ENCODE measurements around the gene TMEM40. TPM values are rescaled to one million over a fixed set of nuclear protein-coding genes. Genes with fewer than 3 reads are reported as not detected.

TMEM40 gene
- total and polyA plus RNA-seq, 2 donors (not counting 1 experiment from before 2014, with no cell fraction given): 0.33 TPM; not detected in 1

DNA sequence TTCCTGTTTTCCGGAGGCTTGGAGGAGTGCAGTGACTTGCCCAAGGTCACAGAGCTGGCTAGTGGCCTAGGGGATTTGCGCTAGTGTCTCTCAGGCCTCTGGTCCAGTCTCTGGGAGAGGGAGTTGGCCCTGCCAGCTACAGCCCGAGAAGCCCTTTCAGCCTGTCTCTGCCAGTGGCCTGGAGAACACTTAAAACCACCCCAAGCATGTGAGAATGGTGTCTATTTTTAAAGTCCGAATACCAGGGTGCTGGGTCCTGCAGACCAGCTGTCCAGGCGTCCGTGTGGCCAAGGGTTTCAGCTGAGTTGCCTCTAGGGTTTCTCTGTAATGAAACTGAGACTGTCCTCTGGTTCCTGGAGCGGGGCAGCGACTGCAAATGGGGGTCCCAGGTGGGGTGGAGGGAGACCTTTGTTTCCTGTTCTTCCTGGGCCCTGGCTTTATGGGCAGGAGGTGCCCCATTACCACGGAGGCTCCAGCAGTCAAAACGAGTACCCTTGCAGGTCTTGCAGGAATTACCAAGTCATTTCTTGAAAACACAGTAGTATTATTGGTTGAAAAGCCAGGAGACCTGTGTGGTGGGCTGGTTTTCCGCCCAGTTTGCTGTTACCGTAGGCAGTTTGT is 39.6 kb upstream of the TMEM40 start:
- H3K36me3 ChIP-seq (replicated peaks in 1 of 2; ENCODE audit: control extremely low read depth in 1 of 2, control insufficient read depth in 1 of 2, extremely low read depth in 1 of 2, insufficient read depth in 2 of 2, low read length in 1 of 2): no peaks in the 10 kb centered on the region
- peaks cover 0 to 14% (median 6%) of the 10 kb centered on the region in 4 experiments for H3K27me3 ChIP-seq (replicated peaks in 1 of 4; ENCODE audit: control extremely low read depth in 1 of 4, control insufficient read depth in 3 of 4, insufficient read depth in 4 of 4, low read length in 3 of 4)
- H4K20me1 ChIP-seq (ENCODE audit: control insufficient read depth, insufficient read depth, low read length, poor library complexity, severe bottlenecking): no peaks in the 10 kb centered on the region
- peaks cover 15 to 26% of the 10 kb centered on the region in 2 donors for H3K4me1 ChIP-seq (ENCODE audit: control insufficient read depth in 2 of 2, insufficient read depth in 2 of 2, low read length in 2 of 2)
- WGBS (ENCODE audit: insufficient coverage): 79% methylated on average over 9 of the region's 12 CpGs
- ATAC-seq (ENCODE audit: low read depth) (no peak), DNase-seq (no peak)
- no peak for TF ChIP-seq EZH2 (IDR thresholded peaks at IDR 0.05; ENCODE audit: borderline replicate concordance, insufficient read depth, low read depth, low read length, poor library complexity, severe bottlenecking)
- TF ChIP-seq, protein P1, sequence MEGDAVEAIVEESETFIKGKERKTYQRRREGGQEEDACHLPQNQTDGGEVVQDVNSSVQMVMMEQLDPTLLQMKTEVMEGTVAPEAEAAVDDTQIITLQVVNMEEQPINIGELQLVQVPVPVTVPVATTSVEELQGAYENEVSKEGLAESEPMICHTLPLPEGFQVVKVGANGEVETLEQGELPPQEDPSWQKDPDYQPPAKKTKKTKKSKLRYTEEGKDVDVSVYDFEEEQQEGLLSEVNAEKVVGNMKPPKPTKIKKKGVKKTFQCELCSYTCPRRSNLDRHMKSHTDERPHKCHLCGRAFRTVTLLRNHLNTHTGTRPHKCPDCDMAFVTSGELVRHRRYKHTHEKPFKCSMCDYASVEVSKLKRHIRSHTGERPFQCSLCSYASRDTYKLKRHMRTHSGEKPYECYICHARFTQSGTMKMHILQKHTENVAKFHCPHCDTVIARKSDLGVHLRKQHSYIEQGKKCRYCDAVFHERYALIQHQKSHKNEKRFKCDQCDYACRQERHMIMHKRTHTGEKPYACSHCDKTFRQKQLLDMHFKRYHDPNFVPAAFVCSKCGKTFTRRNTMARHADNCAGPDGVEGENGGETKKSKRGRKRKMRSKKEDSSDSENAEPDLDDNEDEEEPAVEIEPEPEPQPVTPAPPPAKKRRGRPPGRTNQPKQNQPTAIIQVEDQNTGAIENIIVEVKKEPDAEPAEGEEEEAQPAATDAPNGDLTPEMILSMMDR (IDR thresholded peaks at IDR 0.05): no peak
- POLR2A ChIA-PET: no interaction called here
- H3K27ac ChIP-seq (ENCODE audit: low read length in 2 of 2): no peak overlapping the region
- intact Hi-C loops (cut with micrococcal nuclease): loop anchor here (5.0 kb wide), 1 partner anchor 136 kb away; the partner anchor contains the start of gene RAF1
- H3K27me3 Mint-ChIP-seq: peaks cover 8% of the 10 kb centered on the region
- no peak overlapping the region for H3K4me3 Mint-ChIP-seq
- H3K4me3 ChIP-seq (ENCODE audit: control extremely low read depth in 1 of 5, extremely low read depth in 1 of 5, insufficient read depth in 1 of 5, low read depth in 2 of 5, low read length in 4 of 5): no peak overlapping the region
- H3K9ac ChIP-seq (ENCODE audit: low read length): no peak overlapping the region
- H3K79me2 ChIP-seq (ENCODE audit: control insufficient read depth, insufficient read depth, low read length): no peaks in the 10 kb centered on the region
- no peak overlapping the region for H3K4me2 ChIP-seq (replicated peaks; ENCODE audit: low read depth, low read length, poor library complexity, severe bottlenecking)
- H3K4me1 Mint-ChIP-seq: peaks cover 22% of the 10 kb centered on the region
- H3K27ac Mint-ChIP-seq: peak overlapping the region; percentile 5
- no peak overlapping the region for H2AFZ ChIP-seq (ENCODE audit: insufficient read depth, low read depth, low read length, poor library complexity, severe bottlenecking)
- no peaks in the 10 kb centered on the region for H3K9me3 Mint-ChIP-seq (ENCODE audit: insufficient read depth)
- CTCF ChIA-PET: interaction anchor here (0.9 to 3.3 kb wide), 6 partner anchors 11 to 91 kb away, joined by 3 to 24 read pairs (median 4); partner anchors contain the start of gene RPL32
- H3K9me3 ChIP-seq (ENCODE audit: control extremely low read depth in 1 of 3, control insufficient read depth in 2 of 3, insufficient read depth in 1 of 3, low read length in 2 of 3): peaks cover 0 to 3% (median 0%) of the 10 kb centered on the region in 3 donors

DNA sequence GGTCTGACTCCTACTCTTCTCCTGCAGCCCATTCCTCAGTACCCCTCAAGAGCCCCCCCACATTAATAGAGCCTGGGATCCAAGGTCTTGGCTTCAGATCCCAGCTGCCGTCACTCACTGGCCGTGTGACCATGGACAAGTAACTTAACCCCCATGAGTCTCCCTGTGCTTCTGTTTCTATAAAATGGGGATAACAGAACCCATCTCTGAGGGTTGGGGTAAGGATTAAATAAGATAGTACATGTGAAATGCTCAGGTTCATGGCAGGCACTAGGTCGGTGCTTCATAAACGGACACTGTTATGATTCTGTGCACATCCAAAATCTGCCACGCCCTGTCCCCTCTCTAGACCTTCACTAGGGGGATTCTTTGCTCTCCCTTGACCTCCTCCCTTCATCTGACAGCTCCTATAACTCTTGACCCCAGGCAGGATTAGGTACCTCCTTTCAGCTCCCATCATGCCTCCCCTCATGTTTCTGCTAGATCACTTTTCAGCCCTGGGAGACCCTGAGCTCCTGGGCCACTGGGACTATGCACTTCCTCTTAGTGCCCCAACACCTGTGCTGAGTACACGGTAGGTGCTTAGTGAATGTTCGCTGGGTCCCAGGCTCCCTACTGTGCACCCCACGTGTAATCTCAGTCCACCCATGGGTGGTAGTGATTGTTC is 39.0 kb upstream of the TMEM40 start:
- DNase-seq: peak; percentile 35
- Histone ChIP-seq H4K20me1 (ENCODE audit: control insufficient read depth, insufficient read depth, low read length, poor library complexity, severe bottlenecking) (no peaks in the 10 kb centered on the region), H3K4me3 (ENCODE audit: control extremely low read depth in 1 of 5, extremely low read depth in 1 of 5, insufficient read depth in 1 of 5, low read depth in 2 of 5, low read length in 4 of 5) (no peak overlapping the region), H2AFZ (ENCODE audit: insufficient read depth, low read depth, low read length, poor library complexity, severe bottlenecking) (no peak overlapping the region), H3K4me2 (replicated peaks; ENCODE audit: low read depth, low read length, poor library complexity, severe bottlenecking) (no peak overlapping the region), H3K79me2 (ENCODE audit: control insufficient read depth, insufficient read depth, low read length) (no peaks in the 10 kb centered on the region), H3K27ac (ENCODE audit: low read length in 2 of 2) (no peak overlapping the region), H3K9me3 (ENCODE audit: control extremely low read depth in 1 of 3, control insufficient read depth in 2 of 3, insufficient read depth in 1 of 3, low read length in 2 of 3) (peaks cover 0 to 3% (median 0%) of the 10 kb centered on the region in 3 donors), H3K36me3 (replicated peaks in 1 of 2; ENCODE audit: control extremely low read depth in 1 of 2, control insufficient read depth in 1 of 2, extremely low read depth in 1 of 2, insufficient read depth in 2 of 2, low read length in 1 of 2) (no peaks in the 10 kb centered on the region), H3K27me3 (replicated peaks in 1 of 4; ENCODE audit: control extremely low read depth in 1 of 4, control insufficient read depth in 3 of 4, insufficient read depth in 4 of 4, low read length in 3 of 4) (peaks cover 0 to 14% (median 6%) of the 10 kb centered on the region in 4 experiments), H3K4me1 (ENCODE audit: control insufficient read depth in 2 of 2, insufficient read depth in 2 of 2, low read length in 2 of 2) (peaks cover 15 to 26% of the 10 kb centered on the region in 2 donors), H3K9ac (ENCODE audit: low read length) (no peak overlapping the region)
- no peak for ATAC-seq (ENCODE audit: low read depth)
- H3K4me3 Mint-ChIP-seq: peak overlapping the region; percentile 89
- H3K9me3 Mint-ChIP-seq (ENCODE audit: insufficient read depth): no peaks in the 10 kb centered on the region
- peaks cover 9% of the 10 kb centered on the region for H3K27me3 Mint-ChIP-seq
- peaks cover 22% of the 10 kb centered on the region for H3K4me1 Mint-ChIP-seq
- intact Hi-C loops (cut with micrococcal nuclease): loop anchor here (5.0 kb wide), 1 partner anchor 136 kb away; the partner anchor contains the start of gene RAF1
- 44% methylated on average over 6 of the region's 8 CpGs for WGBS (ENCODE audit: insufficient coverage)
- POLR2A ChIA-PET: no interaction called here
- TF ChIP-seq EZH2 (IDR thresholded peaks at IDR 0.05; ENCODE audit: borderline replicate concordance, insufficient read depth, low read depth, low read length, poor library complexity, severe bottlenecking): no peak
- TF ChIP-seq, protein P1 (IDR thresholded peaks at IDR 0.05): no peak
- CTCF ChIA-PET: interaction anchor here (0.9 to 3.3 kb wide), 5 partner anchors 11 to 92 kb away, joined by 3 to 24 read pairs (median 4); no protein-coding TSS in a partner anchor
- H3K27ac Mint-ChIP-seq: peak overlapping the region; percentile 5

All from B cell (primary cell).